Measurements from ENCODE around the gene DECR2. TPM values are rescaled to one million over a fixed set of nuclear protein-coding genes. Genes with fewer than 3 reads are reported as not detected.
A peak's percentile ranks its signal among the peaks of the same experiment; 100 is the strongest.
"Not testable (repeated sequence)": the region's sequence is repeated elsewhere in the genome, so short reads cannot be mapped to it uniquely, and the experiment has no call there.

The DECR2 gene
- total RNA-seq, 3 donors from 2014 or later = 16.9 to 19.1 (median 17.8) TPM

DNA sequence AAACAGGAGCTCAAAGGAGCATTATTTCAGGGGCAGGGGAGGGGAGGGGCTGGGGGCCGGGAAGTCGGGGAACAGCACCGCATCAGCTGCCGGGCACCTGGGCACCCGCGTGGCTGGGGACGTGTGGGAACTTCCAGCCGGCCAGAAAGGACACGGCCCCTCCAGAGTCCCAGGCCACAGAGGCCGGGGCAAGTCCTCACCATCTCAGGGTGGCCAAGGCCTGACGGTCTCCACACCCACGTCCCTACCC, 21.0 kb upstream of the DECR2 start:
- Mint-ChIP-seq H3K36me3 (ENCODE audit: insufficient read depth) (no peaks in the 10 kb centered on the region), H3K4me1 (ENCODE audit: low read depth) (peaks cover 29% of the 10 kb centered on the region), H3K27me3 (ENCODE audit: low read depth) (no peaks in the 10 kb centered on the region)

DNA sequence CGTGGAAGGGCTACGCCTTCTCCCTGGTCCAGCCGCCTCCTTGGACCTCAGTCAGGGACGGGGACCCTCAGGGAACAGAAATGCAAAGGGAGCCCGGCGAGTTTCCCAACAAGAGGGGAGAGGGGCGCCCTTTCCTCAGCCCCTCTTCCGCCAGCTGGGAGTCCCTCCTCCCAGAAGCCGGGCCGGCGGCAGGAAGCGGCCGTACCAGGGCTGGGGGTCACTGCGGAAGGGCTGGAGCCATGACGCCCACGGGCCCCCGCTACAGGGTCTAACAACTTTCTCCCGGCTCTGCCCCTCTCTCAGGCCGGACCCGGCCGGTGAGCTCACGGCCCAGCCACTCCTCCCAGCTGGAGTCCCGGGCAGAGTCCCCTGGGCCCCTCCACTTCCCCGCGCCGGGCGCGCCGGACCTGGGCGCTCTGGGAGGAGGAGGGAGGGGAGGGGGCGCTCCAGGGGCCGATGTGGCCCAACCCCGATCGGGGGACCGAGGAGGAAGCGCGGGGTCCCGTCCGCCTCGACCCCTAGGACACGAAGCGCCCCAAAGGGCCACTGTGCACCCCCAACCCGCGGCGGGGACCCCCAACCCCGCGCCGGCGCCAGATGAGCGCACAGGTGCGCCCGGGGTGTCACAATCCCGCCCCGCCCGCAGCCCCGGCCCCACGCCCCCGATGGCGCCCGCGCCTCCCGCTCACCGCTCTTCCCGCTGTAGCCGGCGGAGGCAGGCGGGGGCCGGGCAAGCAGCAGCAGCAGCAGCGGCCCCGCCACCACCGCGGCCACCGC, 20.5 kb upstream of the DECR2 start:
- H3K27me3 Mint-ChIP-seq (ENCODE audit: low read depth) = no peaks in the 10 kb centered on the region
- DNase-seq = no peak

More for the DNA sequence above, 21.0 kb upstream of the DECR2 start:
- Mint-ChIP-seq H3K4me3 (peak overlapping the region; percentile 78), H3K9me3 (no peaks in the 10 kb centered on the region)
- ATAC-seq = no peak
- DNase-seq = no peak

DNA sequence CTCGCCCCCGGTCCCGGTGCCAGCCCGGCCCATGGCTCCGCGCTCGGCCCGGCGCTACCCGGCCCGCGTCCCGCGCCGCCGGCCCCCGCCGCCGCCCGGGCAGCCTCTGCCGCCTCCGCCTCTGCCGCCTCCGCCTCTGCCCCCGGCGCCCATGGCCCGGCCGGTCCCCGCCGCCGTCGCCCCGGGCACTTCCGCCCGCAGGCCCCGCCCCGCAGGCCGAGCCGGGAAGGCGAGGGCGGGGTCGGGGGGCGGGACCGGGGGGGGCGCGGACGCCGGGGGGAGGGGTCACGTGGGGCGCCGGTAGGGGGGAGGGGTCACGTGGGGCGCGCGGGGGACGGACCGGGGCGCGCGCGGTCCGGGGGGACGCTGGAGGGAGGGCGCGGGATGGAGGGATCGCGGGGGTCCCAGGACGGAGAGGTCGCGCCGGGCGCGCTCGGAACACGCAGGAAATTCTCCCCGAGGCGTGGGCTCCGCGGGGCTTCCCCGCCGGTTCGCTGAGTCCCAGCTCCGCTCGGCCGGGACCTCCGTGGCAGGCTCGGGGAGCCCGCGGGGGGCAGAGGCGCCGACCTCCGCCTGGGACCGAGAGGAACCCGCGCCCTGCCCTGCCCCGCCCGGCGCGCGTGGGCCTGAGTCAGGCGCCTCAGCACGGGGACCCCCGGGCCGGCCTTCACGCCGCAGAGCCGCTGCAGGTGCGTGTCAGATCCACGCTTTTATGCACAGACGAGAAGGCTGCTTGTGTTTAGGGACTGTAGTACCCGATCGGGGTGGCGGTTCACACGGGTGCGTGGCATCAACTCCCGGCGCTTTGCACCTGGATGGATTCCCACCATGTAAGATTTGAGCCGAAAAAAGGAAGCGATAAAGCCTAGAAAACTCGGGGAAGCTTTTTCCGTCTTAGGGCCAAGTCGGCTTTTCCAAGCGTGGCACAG, 19.6 kb upstream of the DECR2 start, which contains the start of gene PGAP6:
Gene PGAP6 (minus strand): TSS at position 190 of the 929 bp plus-strand sequence. CDS start 157 bp downstream, at position 33.
- no peaks in the 10 kb centered on the region for H3K27me3 Mint-ChIP-seq (ENCODE audit: low read depth)

More for the DNA sequence above, 20.5 kb upstream of the DECR2 start:
- Mint-ChIP-seq H3K4me3 (peak overlapping the region; percentile 76), H3K36me3 (ENCODE audit: insufficient read depth) (no peaks in the 10 kb centered on the region), H3K9me3 (no peaks in the 10 kb centered on the region), H3K4me1 (ENCODE audit: low read depth) (peaks cover 29% of the 10 kb centered on the region)
- ATAC-seq = peak; percentile 31 to 46

DNA sequence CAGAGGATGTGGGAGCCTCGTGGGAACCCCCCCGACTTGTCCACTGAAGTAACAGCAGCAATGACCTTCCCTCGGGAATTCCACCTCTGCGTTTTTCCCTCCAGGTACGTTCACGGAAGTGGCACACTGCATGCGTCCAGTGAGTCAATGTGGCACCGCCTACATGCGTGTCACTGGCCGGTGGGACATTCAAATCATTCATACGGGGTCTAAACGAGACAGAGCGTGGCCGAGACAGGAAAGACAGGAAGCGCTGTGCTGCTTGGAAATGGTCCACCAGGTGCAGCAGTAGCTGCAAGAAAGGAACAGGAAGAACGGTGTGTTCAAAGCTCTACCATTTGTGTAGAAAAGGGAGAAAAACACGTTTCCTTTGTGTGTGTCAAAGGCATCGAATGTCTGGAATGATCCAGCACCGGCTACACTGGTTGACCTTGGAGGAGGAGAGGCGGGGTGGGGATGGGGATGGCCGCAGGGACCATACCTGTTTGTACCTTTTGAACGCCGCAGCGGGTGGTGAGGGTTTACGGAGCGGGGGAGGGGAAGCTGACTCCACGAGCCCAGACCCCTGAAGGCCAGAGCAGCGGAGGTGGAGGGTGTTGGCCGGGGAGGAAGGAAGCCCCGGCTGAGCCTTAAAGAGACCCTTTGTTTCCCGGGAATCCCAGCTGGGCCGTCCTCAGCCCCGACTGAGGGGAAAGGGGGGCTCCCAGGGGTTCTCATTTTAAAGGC, 18.2 kb upstream of the DECR2 start:
- H3K4me3 Mint-ChIP-seq = peak overlapping the region; percentile 83
- no peaks in the 10 kb centered on the region for H3K36me3 Mint-ChIP-seq (ENCODE audit: insufficient read depth)
- no peaks in the 10 kb centered on the region for H3K27me3 Mint-ChIP-seq (ENCODE audit: low read depth)
- peaks cover 29% of the 10 kb centered on the region for H3K4me1 Mint-ChIP-seq (ENCODE audit: low read depth)
- DNase-seq (peak; percentile 37), ATAC-seq (peak; percentile 17 to 30)
- no peaks in the 10 kb centered on the region for H3K9me3 Mint-ChIP-seq

More for the DNA sequence above, 19.6 kb upstream of the DECR2 start, which contains the start of gene PGAP6:
- peak; percentile 69 to 74 for ATAC-seq
- peaks cover 29% of the 10 kb centered on the region for H3K4me1 Mint-ChIP-seq (ENCODE audit: low read depth)
- peak; percentile 56 for DNase-seq
- H3K4me3 Mint-ChIP-seq = peak within 1 kb of the TSS; percentile 83
- H3K9me3 Mint-ChIP-seq = no peaks in the 10 kb centered on the region
- H3K36me3 Mint-ChIP-seq (ENCODE audit: insufficient read depth) = no peaks in the 10 kb centered on the region

DNA sequence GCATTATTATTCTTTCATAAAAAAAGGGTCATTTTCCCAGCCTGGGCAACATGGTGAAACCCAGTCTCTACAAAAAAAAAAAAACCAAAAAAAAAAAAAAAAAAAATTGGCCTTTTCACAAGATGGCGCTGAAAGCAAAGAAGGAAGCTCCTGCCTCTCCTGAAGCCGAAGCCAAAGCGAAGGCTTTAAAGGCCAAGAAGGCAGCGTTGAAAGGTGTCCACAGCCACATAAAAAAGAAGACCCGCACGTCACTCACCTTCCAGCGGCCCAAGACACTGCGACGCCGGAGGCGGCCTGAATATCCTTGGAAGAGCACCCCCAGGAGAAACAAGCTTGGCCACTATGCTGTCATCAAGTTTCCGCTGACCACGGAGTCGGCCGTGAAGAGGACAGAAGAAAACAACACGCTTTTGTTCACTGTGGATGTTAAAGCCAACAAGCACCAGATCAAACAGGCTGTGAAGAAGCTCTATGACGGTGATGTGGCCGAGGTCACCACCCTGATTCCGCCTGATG, 15.0 kb upstream of the DECR2 start:
- H3K4me1 Mint-ChIP-seq (ENCODE audit: low read depth) = peaks cover 20% of the 10 kb centered on the region
- H3K27me3 Mint-ChIP-seq (ENCODE audit: low read depth) = no peaks in the 10 kb centered on the region

DNA sequence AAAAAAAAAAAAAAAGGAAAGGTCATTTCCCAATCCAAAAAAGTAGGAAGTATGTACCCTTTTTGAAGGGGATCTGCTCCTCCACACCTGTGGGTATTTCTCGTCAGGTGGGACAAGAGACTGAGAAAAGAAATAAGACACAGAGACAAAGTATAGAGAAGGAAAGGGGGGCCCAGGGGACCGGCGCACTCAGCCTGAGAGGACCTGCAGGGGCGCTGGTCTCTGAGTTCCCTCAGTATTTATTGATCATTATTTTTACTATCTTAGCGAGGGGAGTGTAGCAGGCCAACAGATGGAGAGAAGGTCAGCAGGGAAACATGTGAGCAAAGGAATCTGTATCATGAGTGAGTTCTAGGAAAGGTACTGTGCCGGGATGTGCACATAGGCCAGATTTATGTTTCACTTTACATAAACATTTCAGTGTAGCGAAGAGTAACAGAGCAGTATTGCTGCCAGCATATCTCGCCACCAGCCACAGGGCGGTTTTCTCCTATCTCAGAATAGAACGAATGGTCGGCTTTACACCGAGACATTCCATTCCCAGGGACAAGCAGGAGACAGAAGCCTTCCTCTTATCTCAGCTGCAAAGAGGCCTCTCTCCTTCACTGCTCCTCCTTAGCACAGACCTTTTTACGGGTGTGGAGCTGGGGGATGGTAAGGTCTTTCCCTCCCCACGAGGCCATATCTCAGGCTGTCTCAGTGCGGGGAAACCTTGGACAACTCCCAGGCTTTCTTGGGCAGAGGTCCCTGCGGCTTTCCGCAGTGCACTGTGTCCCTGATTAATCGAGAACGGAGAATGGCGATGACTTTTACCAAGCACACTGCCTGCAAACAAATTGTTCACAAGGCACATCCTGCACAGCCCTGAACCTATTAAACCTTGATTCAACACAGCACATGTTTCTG, 13.7 kb upstream of the DECR2 start:
- not testable (repeated sequence) for DNase-seq; H3K36me3 Mint-ChIP-seq (ENCODE audit: insufficient read depth); H3K27me3 Mint-ChIP-seq (ENCODE audit: low read depth); ATAC-seq; H3K9me3 Mint-ChIP-seq; H3K4me3 Mint-ChIP-seq
- peaks cover 23% of the 10 kb centered on the region for H3K4me1 Mint-ChIP-seq (ENCODE audit: low read depth)

More for the DNA sequence above, 15.0 kb upstream of the DECR2 start:
- ATAC-seq (no peak), DNase-seq (no peak)
- Mint-ChIP-seq H3K36me3 (ENCODE audit: insufficient read depth) (no peaks in the 10 kb centered on the region), H3K4me3 (no peak overlapping the region), H3K9me3 (no peaks in the 10 kb centered on the region)

DNA sequence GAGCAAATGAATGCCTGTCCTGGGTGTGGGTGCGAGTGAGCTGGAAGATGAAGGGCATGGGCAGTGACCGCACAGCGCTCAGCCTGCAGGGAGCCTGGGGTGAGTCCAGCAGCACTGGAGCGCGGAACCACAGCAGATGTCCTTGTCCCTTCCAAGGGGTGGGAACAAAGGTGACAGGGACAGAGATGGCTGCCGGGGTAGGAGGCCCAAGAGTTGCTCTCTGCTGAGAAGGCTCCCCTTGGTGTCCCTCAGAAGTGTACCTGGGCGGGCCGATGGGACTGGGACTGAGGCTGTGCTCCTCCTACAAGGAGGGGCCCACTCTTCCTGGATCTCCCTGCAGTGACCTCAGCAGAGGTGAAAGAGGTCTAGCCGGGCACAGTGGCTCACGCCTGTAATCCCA, 12.3 kb upstream of the DECR2 start:
- no peak for ATAC-seq
- no peaks in the 10 kb centered on the region for H3K36me3 Mint-ChIP-seq (ENCODE audit: insufficient read depth)
- peaks cover 13% of the 10 kb centered on the region for H3K4me1 Mint-ChIP-seq (ENCODE audit: low read depth)
- no peaks in the 10 kb centered on the region for H3K27me3 Mint-ChIP-seq (ENCODE audit: low read depth)
- H3K4me3 Mint-ChIP-seq = no peak overlapping the region
- H3K9me3 Mint-ChIP-seq = no peaks in the 10 kb centered on the region
- no peak for DNase-seq

DNA sequence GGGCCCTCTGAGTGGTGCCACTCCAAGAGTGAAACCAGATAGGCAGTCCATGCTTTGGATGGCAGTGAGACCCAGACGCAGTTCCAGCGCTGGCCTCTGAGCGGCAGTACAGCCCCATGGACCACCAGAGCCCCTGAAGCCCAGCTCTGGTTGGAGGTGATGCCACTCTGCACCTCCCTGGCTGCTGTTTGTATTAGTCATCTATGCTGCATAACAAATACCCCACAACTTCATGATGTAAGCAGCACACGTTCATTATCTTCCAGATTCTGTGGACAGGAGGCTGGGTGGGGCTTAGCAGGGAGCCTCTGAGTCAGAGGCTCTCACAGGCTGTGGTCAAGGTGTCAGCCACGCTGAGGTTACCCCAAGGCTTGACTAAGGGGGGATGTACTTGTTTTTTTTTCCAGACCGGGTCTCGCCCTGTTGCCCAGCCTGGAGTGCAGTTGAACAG, 9.8 kb upstream of the DECR2 start:
- no peaks in the 10 kb centered on the region for H3K36me3 Mint-ChIP-seq (ENCODE audit: insufficient read depth)
- no peaks in the 10 kb centered on the region for H3K27me3 Mint-ChIP-seq (ENCODE audit: low read depth)
- peaks cover 20% of the 10 kb centered on the region for H3K4me1 Mint-ChIP-seq (ENCODE audit: low read depth)
- ATAC-seq (peak; percentile 96 to 97), DNase-seq (peak; percentile 77)
- no peaks in the 10 kb centered on the region for H3K9me3 Mint-ChIP-seq
- H3K4me3 Mint-ChIP-seq = no peak overlapping the region

DNA sequence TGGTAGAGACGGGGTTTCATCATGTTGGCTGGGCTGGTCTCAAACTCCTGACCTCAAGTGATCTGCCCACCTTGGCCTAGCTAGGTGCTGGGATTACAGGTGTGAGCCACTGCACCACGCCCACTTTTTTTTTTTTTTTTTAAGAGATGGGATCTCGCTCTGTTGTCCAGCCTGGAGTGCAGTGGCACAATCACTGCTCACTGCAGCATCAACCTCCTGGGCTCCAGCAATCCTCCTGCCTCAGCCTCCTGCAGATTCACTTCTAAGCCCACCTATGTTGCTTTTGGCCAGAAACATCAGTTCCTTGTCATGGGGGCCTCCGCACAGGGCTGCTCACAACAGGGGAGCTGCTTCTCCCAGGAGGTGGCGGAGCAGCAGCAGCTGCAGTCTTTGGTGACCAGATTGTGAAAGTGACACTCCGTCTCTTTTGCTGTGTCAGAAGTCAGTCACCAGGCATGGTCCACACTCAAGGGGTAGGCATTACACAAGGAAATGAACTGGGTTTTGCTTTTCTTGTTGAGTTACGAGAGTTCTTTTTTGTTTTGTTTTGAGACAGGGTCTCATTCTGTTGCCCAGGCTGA, 9.1 kb upstream of the DECR2 start:
- H3K27me3 Mint-ChIP-seq (ENCODE audit: low read depth) = no peaks in the 10 kb centered on the region

DNA sequence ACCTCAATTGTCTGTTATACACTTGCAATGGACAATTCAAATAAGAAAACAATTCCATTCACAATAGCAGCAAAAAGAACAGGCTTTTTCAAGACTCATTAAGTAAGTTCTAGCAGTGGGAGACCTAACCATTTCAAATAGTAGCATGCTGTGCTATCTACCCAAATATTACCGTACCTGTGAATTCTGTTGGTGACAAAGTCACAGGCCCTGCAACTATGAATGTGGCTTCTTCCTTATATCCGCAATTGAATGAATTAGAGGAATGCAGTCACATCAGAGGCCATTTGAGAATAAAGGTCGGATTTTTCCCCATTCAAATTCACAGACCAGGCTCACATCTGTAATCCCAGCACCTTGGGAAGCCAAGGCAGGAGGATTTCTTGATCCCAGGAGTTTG, 5.5 kb upstream of the DECR2 start:
- DNase-seq (no peak), ATAC-seq (no peak)
- Mint-ChIP-seq H3K9me3 (no peaks in the 10 kb centered on the region), H3K4me1 (ENCODE audit: low read depth) (peaks cover 32% of the 10 kb centered on the region), H3K4me3 (peak overlapping the region; percentile 80), H3K27me3 (ENCODE audit: low read depth) (no peaks in the 10 kb centered on the region), H3K36me3 (ENCODE audit: insufficient read depth) (no peaks in the 10 kb centered on the region)

More for the DNA sequence above, 9.1 kb upstream of the DECR2 start:
- H3K9me3 Mint-ChIP-seq = no peaks in the 10 kb centered on the region
- peaks cover 20% of the 10 kb centered on the region for H3K4me1 Mint-ChIP-seq (ENCODE audit: low read depth)
- ATAC-seq (peak in 1 of 2 donors; percentile 51), DNase-seq (no peak)
- H3K4me3 Mint-ChIP-seq = no peak overlapping the region
- H3K36me3 Mint-ChIP-seq (ENCODE audit: insufficient read depth) = no peaks in the 10 kb centered on the region

DNA sequence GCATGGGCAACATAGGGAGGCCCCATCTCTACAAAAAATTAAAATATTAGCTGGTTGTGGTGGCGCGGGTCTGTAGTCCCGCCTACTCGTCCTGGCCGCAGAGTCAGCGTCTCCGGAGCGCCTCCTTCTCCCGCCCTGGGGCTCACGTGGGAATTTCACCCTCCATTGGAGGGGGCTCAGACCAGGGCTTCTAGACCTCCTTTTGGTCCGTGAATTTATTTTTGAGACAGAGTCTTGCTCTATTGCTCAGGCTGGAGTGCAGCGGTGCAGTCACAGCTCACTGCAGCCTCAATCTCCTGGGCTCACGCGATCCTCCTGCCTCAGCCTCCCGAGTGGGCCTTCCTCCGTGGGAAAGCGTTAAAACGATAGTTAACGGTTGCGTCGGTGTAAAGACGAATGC, 5.1 kb upstream of the DECR2 start:
- Mint-ChIP-seq H3K4me3 (peak overlapping the region; percentile 80), H3K9me3 (no peaks in the 10 kb centered on the region), H3K27me3 (ENCODE audit: low read depth) (no peaks in the 10 kb centered on the region), H3K36me3 (ENCODE audit: insufficient read depth) (no peaks in the 10 kb centered on the region), H3K4me1 (ENCODE audit: low read depth) (peaks cover 32% of the 10 kb centered on the region)
- no peak for ATAC-seq
- no peak for DNase-seq

DNA sequence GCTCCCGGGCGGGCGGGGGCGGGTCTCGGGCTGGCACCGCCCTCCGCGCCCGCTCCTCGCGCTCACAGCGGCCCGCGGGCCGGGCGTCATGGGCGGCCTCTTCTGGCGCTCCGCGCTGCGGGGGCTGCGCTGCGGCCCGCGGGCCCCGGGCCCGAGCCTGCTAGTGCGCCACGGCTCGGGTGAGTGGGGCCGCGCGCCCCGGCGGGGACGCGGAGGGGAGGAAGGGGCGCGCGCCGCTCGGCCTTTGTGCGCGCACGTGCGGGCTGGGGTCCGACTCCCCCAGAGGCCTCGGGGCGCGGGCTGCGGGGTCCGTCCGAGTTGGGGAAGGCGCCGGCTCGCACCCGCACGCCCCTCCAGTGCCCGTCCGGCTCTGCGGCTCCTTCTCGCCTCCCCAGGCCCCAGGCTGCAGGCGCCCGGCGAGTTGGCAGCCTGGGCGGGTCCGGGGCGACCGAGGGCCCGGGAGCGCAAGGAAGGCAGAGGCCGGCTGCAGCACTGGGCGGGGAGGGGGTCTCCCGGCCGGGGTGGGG, 4.5 kb upstream of the DECR2 start, which contains the start of gene NME4:
Gene NME4 (plus strand): TSS at position 65 of the 527 bp plus-strand sequence. CDS start 24 bp downstream, at position 89.
- H3K9me3 Mint-ChIP-seq = no peaks in the 10 kb centered on the region
- ATAC-seq = peak; percentile 14 to 24
- H3K27me3 Mint-ChIP-seq (ENCODE audit: low read depth) = no peaks in the 10 kb centered on the region
- peak within 1 kb of the TSS; percentile 80 for H3K4me3 Mint-ChIP-seq
- H3K36me3 Mint-ChIP-seq (ENCODE audit: insufficient read depth) = no peaks in the 10 kb centered on the region
- H3K4me1 Mint-ChIP-seq (ENCODE audit: low read depth) = peaks cover 27% of the 10 kb centered on the region
- no peak for DNase-seq
